ENCODE data around the gene ICAM5.
A peak's percentile ranks its signal among the peaks of the same experiment; 100 is the strongest.
"Not testable (repeated sequence)": the region's sequence is repeated elsewhere in the genome, so short reads cannot be mapped to it uniquely, and the experiment has no call there.

ICAM5 gene, protein sequence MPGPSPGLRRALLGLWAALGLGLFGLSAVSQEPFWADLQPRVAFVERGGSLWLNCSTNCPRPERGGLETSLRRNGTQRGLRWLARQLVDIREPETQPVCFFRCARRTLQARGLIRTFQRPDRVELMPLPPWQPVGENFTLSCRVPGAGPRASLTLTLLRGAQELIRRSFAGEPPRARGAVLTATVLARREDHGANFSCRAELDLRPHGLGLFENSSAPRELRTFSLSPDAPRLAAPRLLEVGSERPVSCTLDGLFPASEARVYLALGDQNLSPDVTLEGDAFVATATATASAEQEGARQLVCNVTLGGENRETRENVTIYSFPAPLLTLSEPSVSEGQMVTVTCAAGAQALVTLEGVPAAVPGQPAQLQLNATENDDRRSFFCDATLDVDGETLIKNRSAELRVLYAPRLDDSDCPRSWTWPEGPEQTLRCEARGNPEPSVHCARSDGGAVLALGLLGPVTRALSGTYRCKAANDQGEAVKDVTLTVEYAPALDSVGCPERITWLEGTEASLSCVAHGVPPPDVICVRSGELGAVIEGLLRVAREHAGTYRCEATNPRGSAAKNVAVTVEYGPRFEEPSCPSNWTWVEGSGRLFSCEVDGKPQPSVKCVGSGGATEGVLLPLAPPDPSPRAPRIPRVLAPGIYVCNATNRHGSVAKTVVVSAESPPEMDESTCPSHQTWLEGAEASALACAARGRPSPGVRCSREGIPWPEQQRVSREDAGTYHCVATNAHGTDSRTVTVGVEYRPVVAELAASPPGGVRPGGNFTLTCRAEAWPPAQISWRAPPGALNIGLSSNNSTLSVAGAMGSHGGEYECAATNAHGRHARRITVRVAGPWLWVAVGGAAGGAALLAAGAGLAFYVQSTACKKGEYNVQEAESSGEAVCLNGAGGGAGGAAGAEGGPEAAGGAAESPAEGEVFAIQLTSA

DNA sequence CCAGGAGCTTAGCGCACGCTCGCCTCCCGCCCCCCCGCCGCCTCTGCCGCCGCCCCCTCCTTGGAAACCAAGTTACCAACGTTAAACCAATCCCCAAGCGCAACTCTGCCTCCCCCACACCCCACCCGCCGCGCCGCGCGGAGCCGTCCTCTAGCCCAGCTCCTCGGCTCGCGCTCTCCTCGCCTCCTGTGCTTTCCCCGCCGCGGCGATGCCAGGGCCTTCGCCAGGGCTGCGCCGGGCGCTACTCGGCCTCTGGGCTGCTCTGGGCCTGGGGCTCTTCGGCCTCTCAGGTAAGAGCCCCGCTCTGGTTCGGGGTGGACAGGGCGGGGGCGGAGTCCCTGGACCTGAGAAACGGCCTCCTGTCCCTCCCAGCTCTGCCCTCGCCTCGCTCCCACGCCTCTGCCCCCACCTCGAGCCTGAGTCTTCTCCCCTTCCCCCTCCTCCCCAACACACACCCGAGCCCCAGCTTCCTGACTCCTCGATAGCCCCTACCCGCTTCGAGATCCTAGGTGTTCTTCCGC, at the start of gene ICAM5:
Gene ICAM5 (plus strand): TSS at position 117 of the 521 bp plus-strand sequence. CDS start 92 bp downstream, at position 209.
- H3K27me3 Mint-ChIP-seq, result peaks cover 54% of the 10 kb centered on the region

DNA sequence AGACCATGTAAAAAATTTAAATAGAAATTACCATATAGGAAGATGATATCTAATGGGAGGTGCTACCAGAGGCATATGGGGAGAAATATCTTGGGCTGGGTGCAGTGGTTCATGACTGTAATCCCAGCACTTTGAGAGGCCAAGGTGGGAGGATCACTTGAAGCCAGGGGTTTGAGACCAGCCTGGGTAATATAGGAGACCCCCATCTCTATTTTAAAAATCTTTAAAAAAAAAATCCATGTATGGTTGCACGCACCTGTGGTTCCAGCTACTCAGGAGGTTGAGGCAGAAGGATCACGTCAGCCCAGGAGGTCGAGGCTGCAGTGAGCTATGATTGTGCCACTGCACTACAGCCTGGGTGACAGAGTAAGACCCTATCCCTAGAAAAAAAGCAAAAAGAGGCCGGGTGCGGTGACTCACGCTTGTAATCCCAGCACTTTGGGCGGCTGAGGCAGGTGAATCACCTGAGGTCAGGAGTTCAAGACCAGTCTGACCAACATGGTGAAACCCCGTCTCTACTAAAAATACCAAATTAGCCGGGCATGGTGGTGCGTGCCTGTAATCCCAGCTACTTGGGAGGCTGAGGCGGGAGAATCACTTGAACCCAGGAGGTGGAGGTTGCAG, 47.8 kb upstream of the ICAM5 start:
- H3K27me3 Mint-ChIP-seq; H3K4me3 Mint-ChIP-seq; H3K27ac Mint-ChIP-seq; H3K36me3 Mint-ChIP-seq (ENCODE audit: low read depth); intact Hi-C loops (cut with micrococcal nuclease); H3K9me3 Mint-ChIP-seq: not testable (repeated sequence)
- peaks cover 27% of the 10 kb centered on the region for H3K4me1 Mint-ChIP-seq (ENCODE audit: low read depth)

More for the DNA sequence above, at the start of gene ICAM5:
- Mint-ChIP-seq H3K36me3 (ENCODE audit: low read depth) (peaks cover 36% of the 10 kb centered on the region), H3K27ac (peak within 1 kb of the TSS; percentile 67), H3K4me3 (peak within 1 kb of the TSS; percentile 73), H3K4me1 (ENCODE audit: low read depth) (peaks cover 97% of the 10 kb centered on the region), H3K9me3 (no peaks in the 10 kb centered on the region)
- intact Hi-C loops (cut with micrococcal nuclease), result loop anchor here (5.0 kb wide), 1 partner anchor 42 kb away; the partner anchor contains the start of gene RAVER1

DNA sequence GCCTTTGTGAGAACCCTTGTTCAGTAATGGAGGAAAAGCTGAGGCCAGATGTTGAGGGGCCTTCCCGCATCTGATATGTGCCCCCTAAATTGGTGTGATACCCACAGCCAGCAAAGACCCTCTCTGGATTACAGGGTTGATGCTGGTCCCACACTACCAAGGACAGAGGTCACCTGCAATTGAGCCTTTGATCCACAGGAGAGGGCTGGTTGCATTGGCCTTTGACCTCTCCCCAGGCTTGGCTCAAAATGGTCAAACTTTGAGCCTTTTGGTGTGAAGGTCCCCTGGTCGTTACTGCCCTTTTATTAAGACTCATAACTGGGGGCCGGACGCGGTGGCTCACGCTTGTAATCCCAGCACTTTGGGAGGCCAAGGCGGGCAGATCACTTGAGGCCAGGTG, 46.1 kb upstream of the ICAM5 start:
- H3K4me1 Mint-ChIP-seq (ENCODE audit: low read depth), result peaks cover 17% of the 10 kb centered on the region
- H3K27me3 Mint-ChIP-seq, result no peaks in the 10 kb centered on the region
- no peak overlapping the region for H3K27ac Mint-ChIP-seq
- no peak overlapping the region for H3K4me3 Mint-ChIP-seq
- H3K36me3 Mint-ChIP-seq (ENCODE audit: low read depth), result no peaks in the 10 kb centered on the region
- intact Hi-C loops (cut with micrococcal nuclease), result no loop called here
- H3K9me3 Mint-ChIP-seq, result no peaks in the 10 kb centered on the region

DNA sequence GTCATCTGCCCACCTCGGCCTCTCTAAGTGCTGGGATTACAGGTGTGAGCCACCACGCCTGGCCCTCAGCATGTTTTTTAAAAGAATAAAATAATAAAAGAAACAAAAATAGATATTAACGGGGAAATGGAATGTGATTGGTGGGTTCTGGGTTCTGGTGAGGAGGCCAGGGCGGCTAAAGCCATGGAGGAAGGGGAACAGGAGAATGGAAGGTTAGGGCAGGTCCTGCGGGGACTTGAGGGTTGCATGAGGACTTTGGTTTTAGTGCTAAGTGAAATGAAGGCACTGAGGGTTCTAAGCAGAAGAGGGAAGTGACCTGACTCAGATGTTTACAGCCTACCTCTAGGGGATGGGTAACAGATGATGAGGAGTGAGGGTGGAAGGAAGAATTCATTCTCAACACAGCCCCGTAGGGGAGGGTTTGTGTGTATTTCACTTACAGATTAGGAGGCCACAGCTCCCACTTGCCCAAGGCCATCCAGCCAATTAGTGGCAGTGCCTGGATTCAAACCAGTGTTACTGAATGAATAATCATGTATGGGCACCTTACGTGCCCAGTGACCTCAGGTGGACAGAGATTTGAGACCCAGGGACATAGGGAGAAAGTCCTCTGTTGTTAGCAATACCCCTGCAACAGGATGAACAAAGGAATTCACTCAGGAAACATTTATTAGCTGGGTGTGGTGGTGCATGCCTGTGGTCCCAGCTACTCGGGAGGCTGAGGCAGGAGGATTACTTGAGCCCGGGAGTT, 44.4 kb upstream of the ICAM5 start:
- Mint-ChIP-seq H3K36me3 (ENCODE audit: low read depth) (no peaks in the 10 kb centered on the region), H3K4me1 (ENCODE audit: low read depth) (peaks cover 9% of the 10 kb centered on the region), H3K4me3 (no peak overlapping the region), H3K27me3 (no peaks in the 10 kb centered on the region), H3K9me3 (no peaks in the 10 kb centered on the region), H3K27ac (no peak overlapping the region)
- intact Hi-C loops (cut with micrococcal nuclease), result no loop called here

DNA sequence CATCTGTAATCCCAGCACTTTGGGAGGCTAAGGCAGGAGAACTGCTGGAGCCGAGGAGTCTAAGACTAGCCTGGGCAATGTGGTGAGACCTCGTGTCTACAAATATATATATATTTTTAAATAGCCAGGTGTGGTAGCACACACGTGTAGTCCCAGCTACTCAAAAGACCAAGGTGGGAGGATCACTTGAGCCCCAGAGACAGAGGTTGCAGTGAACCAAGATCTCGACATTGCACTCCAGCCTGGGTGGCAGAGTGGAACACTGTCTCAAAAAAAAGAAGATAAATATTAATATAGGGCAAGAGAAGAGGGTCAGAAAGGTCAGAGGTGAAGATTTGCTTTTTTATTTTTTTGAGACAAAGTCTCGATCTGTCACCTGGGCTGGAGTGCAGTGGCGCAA, 43.2 kb upstream of the ICAM5 start:
- no peaks in the 10 kb centered on the region for H3K27me3 Mint-ChIP-seq
- H3K9me3 Mint-ChIP-seq, result no peaks in the 10 kb centered on the region
- H3K27ac Mint-ChIP-seq, result peak overlapping the region; percentile 28
- H3K36me3 Mint-ChIP-seq (ENCODE audit: low read depth), result peaks cover under 1% of the 10 kb centered on the region
- intact Hi-C loops (cut with micrococcal nuclease), result no loop called here
- H3K4me1 Mint-ChIP-seq (ENCODE audit: low read depth), result peaks cover 15% of the 10 kb centered on the region
- no peak overlapping the region for H3K4me3 Mint-ChIP-seq

DNA sequence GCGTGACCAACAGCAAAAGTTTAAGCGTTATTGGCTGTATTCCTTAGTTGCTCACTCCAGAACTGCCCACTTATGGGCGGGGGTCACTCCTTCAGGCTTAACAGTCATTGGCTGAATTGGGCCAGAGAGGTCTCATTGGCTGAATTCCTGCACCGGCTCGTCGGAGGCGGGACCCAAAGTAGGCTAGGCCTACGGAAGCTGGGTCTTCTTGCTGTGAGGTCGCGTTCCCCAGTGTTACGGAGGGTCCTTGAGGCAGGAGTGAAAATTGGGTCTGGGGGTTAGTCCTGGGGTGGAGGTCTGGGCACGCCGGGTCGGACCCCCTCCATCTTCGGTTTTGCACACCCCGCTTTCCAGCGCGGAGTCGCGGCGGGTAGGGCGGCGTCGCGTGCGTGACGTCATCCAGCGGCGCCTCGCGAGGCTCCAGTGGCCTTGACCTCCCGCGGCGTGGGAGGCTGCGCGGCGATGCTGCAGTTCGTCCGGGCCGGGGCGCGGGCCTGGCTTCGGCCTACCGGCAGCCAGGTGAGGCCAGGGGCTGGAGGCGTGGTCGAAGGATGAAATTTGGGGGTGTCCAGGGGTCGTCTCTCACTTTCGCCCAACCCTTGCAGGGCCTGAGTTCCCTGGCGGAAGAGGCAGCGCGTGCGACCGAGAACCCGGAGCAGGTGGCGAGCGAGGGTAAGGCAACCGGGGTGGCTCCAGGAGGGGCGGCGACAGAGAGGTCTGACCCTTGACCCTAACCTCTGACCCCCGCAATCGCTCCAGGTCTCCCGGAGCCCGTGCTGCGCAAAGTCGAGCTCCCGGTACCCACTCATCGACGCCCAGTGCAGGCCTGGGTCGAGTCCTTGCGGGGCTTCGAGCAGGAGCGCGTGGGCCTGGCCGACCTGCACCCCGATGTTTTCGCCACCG, 37.7 kb upstream of the ICAM5 start, which contains the start of gene MRPL4:
Gene MRPL4 (plus strand): TSS at position 423 of the 903 bp plus-strand sequence. CDS start 40 bp downstream, at position 463.
- H3K36me3 Mint-ChIP-seq (ENCODE audit: low read depth), result peaks cover 50% of the 10 kb centered on the region
- intact Hi-C loops (cut with micrococcal nuclease), result loop anchor here (2.0 kb wide), 3 partner anchors 21 to 321 kb away; partner anchors contain the start of gene S1PR2
- H3K27me3 Mint-ChIP-seq, result no peaks in the 10 kb centered on the region

DNA sequence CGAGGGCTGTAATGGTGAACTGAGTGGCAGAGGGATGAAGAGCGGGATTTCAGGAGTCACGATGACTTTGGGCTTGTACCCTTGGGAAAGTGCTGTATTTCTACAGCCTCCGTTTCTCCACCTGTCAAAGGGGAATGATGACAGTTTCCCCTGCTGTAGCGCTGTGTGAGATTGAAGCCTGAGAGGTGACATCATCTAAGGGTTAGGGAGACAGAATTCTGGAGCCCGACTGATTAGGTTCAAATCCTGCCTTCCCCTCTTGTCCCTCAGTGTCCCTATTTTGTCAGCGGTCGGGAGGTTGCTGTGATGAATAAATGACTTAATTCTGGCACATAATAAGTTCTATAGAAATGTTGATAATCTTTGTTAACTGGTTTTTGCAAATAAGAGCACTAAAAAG, 37.0 kb upstream of the ICAM5 start:
- peaks cover 40% of the 10 kb centered on the region for H3K4me1 Mint-ChIP-seq (ENCODE audit: low read depth)
- H3K27ac Mint-ChIP-seq, result peak overlapping the region; percentile 98
- no peaks in the 10 kb centered on the region for H3K9me3 Mint-ChIP-seq
- no peaks in the 10 kb centered on the region for H3K27me3 Mint-ChIP-seq
- H3K4me3 Mint-ChIP-seq, result peak overlapping the region; percentile 90
- intact Hi-C loops (cut with micrococcal nuclease), result no loop called here
- H3K36me3 Mint-ChIP-seq (ENCODE audit: low read depth), result peaks cover 56% of the 10 kb centered on the region

More for the DNA sequence above, 37.7 kb upstream of the ICAM5 start, which contains the start of gene MRPL4:
- Mint-ChIP-seq H3K4me3 (peak within 1 kb of the TSS; percentile 90), H3K27ac (peak within 1 kb of the TSS; percentile 98), H3K9me3 (no peaks in the 10 kb centered on the region), H3K4me1 (ENCODE audit: low read depth) (peaks cover 40% of the 10 kb centered on the region)

DNA sequence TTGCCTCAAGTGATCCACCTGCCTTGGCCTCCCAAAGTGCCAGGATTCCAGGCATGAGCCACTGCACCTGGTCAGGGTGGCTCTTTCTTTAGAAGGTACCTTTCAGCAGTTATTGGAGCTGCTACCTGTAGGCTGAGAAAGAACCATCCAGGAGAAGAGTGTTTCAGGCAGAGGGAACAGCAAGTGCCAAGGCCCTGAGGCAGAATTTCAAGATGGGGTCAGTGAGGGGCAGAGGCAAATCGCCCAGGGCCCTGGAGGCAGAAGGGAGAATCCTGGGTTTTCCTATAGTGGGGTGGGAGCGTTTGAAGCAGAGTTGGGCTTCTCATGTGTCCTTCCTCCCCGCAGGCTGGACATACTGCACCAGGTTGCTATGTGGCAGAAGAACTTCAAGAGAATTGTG, 35.5 kb upstream of the ICAM5 start:
- Mint-ChIP-seq H3K9me3 (no peaks in the 10 kb centered on the region), H3K4me3 (no peak overlapping the region), H3K4me1 (ENCODE audit: low read depth) (peaks cover 46% of the 10 kb centered on the region), H3K27me3 (no peaks in the 10 kb centered on the region), H3K36me3 (ENCODE audit: low read depth) (peaks cover 72% of the 10 kb centered on the region), H3K27ac (no peak overlapping the region)
- intact Hi-C loops (cut with micrococcal nuclease), result no loop called here

DNA sequence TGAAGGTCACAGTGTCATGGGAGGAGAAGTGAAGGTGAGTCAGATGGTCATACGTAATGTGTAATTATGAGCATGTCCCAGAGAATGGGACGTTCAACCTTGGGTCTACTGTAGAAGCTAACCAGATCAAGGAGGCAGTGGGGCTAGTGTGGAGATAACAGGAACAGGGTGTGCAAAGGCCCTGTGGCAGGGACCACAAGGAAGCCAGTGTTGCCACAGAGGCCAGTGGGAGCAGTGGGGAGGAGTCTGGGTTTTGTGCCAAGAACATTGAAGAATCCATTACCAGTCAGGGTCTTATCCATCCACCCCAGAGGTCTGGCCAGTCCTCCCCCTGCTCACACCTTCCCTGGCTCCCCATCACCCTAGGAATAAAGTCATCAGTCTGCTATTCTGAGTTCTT, 34.4 kb upstream of the ICAM5 start:
- intact Hi-C loops (cut with micrococcal nuclease), result no loop called here

DNA sequence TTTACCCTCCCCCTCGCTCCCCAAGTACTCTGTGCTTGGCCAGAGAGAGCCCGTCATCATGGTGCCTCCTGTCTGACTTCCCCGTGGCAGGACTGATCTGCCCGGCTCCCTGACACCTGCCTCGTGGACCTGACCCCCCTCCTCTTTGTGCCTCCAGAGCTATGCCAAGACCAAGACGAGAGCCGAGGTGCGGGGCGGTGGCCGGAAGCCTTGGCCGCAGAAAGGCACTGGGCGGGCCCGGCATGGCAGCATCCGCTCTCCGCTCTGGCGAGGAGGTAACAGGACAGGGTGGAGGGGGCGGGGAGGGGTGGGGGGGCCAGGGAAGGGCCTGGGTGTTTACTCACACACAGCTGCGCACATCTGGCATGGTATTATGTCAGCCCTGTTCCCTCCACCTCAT, 33.2 kb upstream of the ICAM5 start:
- Mint-ChIP-seq H3K9me3 (no peaks in the 10 kb centered on the region), H3K4me3 (no peak overlapping the region), H3K27ac (no peak overlapping the region), H3K27me3 (peaks cover 1% of the 10 kb centered on the region), H3K4me1 (ENCODE audit: low read depth) (peaks cover 64% of the 10 kb centered on the region), H3K36me3 (ENCODE audit: low read depth) (peaks cover 82% of the 10 kb centered on the region)
- intact Hi-C loops (cut with micrococcal nuclease), result no loop called here

More for the DNA sequence above, 34.4 kb upstream of the ICAM5 start:
- Mint-ChIP-seq H3K27ac (no peak overlapping the region), H3K36me3 (ENCODE audit: low read depth) (peaks cover 83% of the 10 kb centered on the region), H3K4me1 (ENCODE audit: low read depth) (peaks cover 58% of the 10 kb centered on the region), H3K9me3 (no peaks in the 10 kb centered on the region), H3K27me3 (peaks cover 1% of the 10 kb centered on the region), H3K4me3 (no peak overlapping the region)

DNA sequence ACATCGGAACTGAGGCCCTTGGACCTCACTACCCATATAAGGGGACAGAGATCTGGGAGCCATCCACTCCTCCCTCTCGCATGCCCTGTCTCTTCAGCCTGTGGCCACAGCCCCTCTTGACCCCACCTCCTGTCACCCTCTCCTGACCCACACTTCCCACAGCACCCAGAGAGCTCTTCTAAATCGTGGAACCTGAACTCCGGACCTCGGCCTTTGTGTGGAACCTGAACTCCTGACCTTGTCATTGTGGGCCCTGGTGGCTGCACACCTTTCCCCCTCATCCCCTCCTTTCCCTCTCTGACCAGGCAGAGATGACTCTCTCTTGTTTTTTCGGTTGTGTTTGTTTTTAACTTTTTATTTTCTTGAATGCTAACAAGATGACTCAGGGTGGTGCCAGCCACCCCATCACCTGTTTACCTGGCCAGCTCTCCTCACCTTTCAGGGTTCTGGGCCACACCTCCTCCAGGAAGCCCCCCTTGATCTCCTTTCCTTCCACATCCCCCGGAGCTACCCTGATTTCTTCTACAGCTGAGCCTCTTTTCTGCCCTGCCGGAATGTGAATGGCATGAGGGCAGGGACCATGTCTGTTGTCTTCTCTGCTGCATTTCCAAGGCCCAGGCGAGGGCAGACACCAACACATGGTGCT, 32.7 kb upstream of the ICAM5 start:
- peaks cover 77% of the 10 kb centered on the region for H3K36me3 Mint-ChIP-seq (ENCODE audit: low read depth)
- H3K9me3 Mint-ChIP-seq, result no peaks in the 10 kb centered on the region
- no peak overlapping the region for H3K27ac Mint-ChIP-seq
- H3K4me3 Mint-ChIP-seq, result no peak overlapping the region
- peaks cover 67% of the 10 kb centered on the region for H3K4me1 Mint-ChIP-seq (ENCODE audit: low read depth)
- peaks cover 1% of the 10 kb centered on the region for H3K27me3 Mint-ChIP-seq
- intact Hi-C loops (cut with micrococcal nuclease), result no loop called here

All from dendritic cell treated with granulocyte-macrophage colony-stimulating factor and Interleukin-4, amounts not matched to agents 40 ng/mL and 50 ng/mL, for 4 days (primary cell).